ENCODE results near the gene ATR. TPM values are rescaled to one million over a fixed set of nuclear protein-coding genes. Genes with fewer than 3 reads are reported as not detected.

ATR gene
- total RNA-seq, 1 donor from 2014 or later, result 8.3 TPM

GRCh38 chr3:142601713-142602112, 23.2 kb upstream of the ATR start:
- no peak for DNase-seq (ENCODE audit: low spot score in 2 of 2)
- Histone ChIP-seq H3K27ac (no peak overlapping the region), H3K9me3 (no peaks in the 10 kb centered on the region), H3K4me1 (no peaks in the 10 kb centered on the region), H3K27me3 (no peaks in the 10 kb centered on the region), H3K4me3 (no peak overlapping the region), H3K36me3 (no peaks in the 10 kb centered on the region)
- no peak for TF ChIP-seq CTCF (IDR thresholded peaks at IDR 0.05)
- intact Hi-C loops (cut with DNase I), result no loop called here

GRCh38 chr3:142597906-142598305, 19.4 kb upstream of the ATR start:
- DNase-seq (ENCODE audit: low spot score in 2 of 2), result no peak

GRCh38 chr3:142596726-142597088, 18.2 kb upstream of the ATR start:
- H3K27me3 ChIP-seq, result no peaks in the 10 kb centered on the region
- no peaks in the 10 kb centered on the region for H3K9me3 ChIP-seq
- no peaks in the 10 kb centered on the region for H3K36me3 ChIP-seq
- no peak for DNase-seq (ENCODE audit: low spot score in 2 of 2)
- H3K4me3 ChIP-seq, result peak overlapping the region; percentile 67 to 73
- H3K27ac ChIP-seq, result peak overlapping the region in 1 of 2 donors; percentile 56
- TF ChIP-seq CTCF (IDR thresholded peaks at IDR 0.05), result no peak
- H3K4me1 ChIP-seq, result peaks cover 0 to 3% of the 10 kb centered on the region in 2 donors
- intact Hi-C loops (cut with DNase I), result loop anchor here (1.0 to 5.0 kb wide), 2 partner anchors 128 to 406 kb away; partner anchors contain the start of genes TRPC1 and U2SURP

More at GRCh38 chr3:142597906-142598305, 19.4 kb upstream of the ATR start:
- peaks cover 0 to 3% of the 10 kb centered on the region in 2 donors for H3K4me1 ChIP-seq
- TF ChIP-seq CTCF (IDR thresholded peaks at IDR 0.05), result no peak
- intact Hi-C loops (cut with DNase I), result loop anchor here (5.0 kb wide), 1 partner anchor 404 kb away; the partner anchor contains the start of gene U2SURP
- no peaks in the 10 kb centered on the region for H3K27me3 ChIP-seq
- H3K36me3 ChIP-seq, result no peaks in the 10 kb centered on the region
- H3K27ac ChIP-seq, result no peak overlapping the region
- H3K4me3 ChIP-seq, result no peak overlapping the region
- H3K9me3 ChIP-seq, result no peaks in the 10 kb centered on the region

GRCh38 chr3:142595951-142596725, 17.6 kb upstream of the ATR start, which contains the start of gene PLS1:
Gene PLS1, plus strand, starts transcription at chr3:142596393. Its CDS starts 67,845 bp downstream, at chr3:142664238.
- peaks cover 0 to 3% of the 10 kb centered on the region in 2 donors for H3K4me1 ChIP-seq
- no peaks in the 10 kb centered on the region for H3K27me3 ChIP-seq
- no peaks in the 10 kb centered on the region for H3K9me3 ChIP-seq
- intact Hi-C loops (cut with DNase I), result loop anchor here (1.0 to 5.0 kb wide), 3 partner anchors 17 to 406 kb away; partner anchors contain the start of genes TRPC1 and U2SURP
- peak within 1 kb of the TSS; percentile 46 to 56 for H3K27ac ChIP-seq
- no peak for TF ChIP-seq CTCF (IDR thresholded peaks at IDR 0.05)
- H3K36me3 ChIP-seq, result no peaks in the 10 kb centered on the region
- peak; percentile 37 to 89 for DNase-seq (ENCODE audit: low spot score in 2 of 2)
- H3K4me3 ChIP-seq, result peak within 1 kb of the TSS; percentile 67 to 73

GRCh38 chr3:142595581-142595950, 17.0 kb upstream of the ATR start:
- intact Hi-C loops (cut with DNase I), result loop anchor here (1.0 to 5.0 kb wide), 2 partner anchors 16 to 407 kb away; partner anchors contain the start of gene U2SURP

More at GRCh38 chr3:142595581-142595950, 17.0 kb upstream of the ATR start:
- Histone ChIP-seq H3K36me3 (no peaks in the 10 kb centered on the region), H3K4me3 (peak overlapping the region; percentile 67 to 73), H3K27ac (peak overlapping the region; percentile 46 to 56), H3K4me1 (peaks cover 0 to 3% of the 10 kb centered on the region in 2 donors), H3K27me3 (no peaks in the 10 kb centered on the region), H3K9me3 (no peaks in the 10 kb centered on the region)
- no peak for TF ChIP-seq CTCF (IDR thresholded peaks at IDR 0.05)
- DNase-seq (ENCODE audit: low spot score in 2 of 2), result no peak
